Forelimb muscle (tissue), 1 donor: ENCODE results near the gene SLC6A17. TPM values are rescaled to one million over a fixed set of nuclear protein-coding genes. Genes with fewer than 3 reads are reported as not detected.

Experiments used
- DNase-seq: peaks from one replicate; pipeline ENCODE4 v3.0.0-alpha.2; 2013; ENCODE audit warnings: low read depth
- polyA plus RNA-seq: library from polyadenylated mRNA; unstranded; fragments of 120-200 nt; gene quantifications from one replicate; pipeline ENCODE4 v1.2.1, GENCODE V29; 2013; ENCODE audit not compliant: insufficient read length

Gene SLC6A17
- polyA plus RNA-seq, 1 donor = 0.25 TPM

DNA sequence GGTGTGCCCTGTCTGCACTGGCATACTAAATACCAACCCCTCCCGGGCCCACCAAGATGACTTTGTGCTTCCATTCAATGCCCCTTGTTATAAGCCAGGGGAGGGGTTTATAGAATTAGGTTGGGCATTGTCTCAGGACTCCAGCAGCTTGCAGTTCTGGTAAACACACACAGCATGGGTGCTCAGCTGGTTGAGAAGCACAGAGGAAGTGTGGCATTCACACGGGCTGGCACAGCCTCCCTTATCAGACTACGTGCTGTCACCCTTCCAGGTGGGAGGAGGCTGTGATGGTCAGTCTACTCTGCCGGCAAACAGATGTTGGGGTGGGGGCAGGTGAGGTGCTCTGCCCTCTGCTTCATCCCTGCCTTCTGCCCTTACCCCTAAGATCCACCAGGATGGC lies 15.0 kb upstream of the SLC6A17 start:
- DNase-seq = no peak

DNA sequence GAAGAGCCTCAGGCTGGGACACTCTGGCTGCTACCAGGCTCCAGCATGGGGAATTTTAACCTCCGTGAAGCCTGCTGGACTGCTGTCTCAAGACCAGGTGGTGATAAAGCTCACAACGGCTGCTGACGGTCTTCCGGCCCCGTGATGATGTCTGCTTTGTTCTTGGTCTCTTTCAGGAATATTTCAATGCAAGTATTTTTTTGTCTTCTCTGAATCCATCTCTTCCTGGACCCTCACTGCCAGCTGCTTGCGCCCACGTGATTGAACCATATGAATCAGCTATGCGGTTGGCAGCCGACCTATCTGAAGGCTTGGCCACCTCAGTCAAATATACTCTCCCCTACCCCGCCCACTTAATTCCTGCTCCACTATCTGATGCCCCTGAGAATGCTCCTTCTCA lies 14.6 kb upstream of the SLC6A17 start:
- DNase-seq = no peak

DNA sequence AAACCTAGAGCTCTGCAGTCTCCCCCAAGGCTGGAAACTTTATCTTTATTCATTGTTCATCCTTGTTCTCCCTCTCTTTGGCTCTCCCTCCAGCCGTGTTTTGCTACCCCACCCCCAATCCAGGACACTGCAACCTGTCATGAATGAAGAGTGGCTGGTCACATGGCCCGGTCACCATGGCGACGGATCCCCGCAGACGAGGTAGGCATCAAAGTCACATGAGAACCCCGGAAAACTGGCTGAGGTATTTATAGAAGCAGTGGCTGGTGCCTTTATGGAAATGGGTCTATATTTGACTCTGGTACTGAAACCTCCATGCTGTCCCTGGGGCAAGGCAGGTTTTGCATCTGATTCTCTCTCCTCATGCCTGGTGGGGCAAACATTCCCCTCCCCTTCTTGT lies 13.4 kb upstream of the SLC6A17 start:
- DNase-seq = no peak

DNA sequence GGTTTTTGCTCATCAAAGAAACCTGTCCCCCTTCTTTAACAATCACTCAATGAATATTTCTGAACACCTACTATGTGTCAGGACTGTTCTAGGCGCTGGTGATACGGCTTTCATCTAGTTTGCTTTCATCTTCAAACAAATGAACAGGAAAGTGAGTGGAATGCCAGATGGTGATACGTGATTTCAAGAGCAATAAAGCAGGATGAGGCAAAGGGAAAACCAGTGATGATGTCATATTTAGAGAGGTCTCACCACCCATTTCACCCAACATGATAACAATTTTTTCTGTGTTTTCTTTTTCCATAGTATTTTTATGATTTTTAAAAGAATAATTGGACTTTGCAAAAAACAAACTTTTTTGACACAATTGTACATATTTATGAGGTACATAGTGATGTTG lies 11.3 kb upstream of the SLC6A17 start:
- no peak for DNase-seq

DNA sequence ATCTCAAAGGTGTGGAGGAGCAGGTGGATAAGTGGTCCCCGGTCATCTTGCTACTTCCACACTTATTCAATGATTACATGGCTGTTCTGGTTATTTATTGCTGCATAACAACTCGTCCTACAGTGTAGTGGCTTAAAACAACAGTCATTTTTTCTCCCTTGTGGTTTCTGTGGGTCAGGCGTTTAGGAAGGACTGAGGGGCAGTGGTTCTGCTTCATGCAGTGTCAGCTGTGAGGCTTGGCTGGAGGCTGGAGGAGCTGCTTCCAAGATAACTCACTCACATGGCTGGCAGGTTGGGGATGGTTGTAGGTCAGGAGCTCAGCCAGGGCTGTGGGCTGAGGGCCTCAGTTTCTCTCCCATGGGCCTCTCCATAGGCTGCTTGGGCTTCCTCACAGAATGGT lies 5.9 kb upstream of the SLC6A17 start:
- no peak for DNase-seq

DNA sequence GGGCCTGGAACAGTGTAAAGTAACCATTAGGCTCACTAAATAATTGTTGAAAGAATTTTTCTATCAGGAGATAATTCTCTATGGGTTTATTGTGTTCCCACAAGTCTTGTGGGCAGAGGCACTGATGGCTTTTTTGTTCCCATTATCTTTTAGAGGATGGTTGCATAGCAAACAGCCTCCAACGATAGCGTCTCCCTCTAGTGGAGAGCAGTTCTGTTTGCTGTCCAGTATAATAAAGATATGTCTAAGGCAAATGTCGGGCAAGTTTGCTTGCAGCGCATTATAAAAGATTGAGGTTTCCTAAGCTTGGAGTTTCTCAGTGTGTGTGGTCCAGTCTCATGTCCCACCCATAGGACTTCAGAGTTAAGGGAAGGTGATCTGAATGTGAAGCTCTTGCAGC lies 1.3 kb upstream of the SLC6A17 start:
- DNase-seq = no peak

DNA sequence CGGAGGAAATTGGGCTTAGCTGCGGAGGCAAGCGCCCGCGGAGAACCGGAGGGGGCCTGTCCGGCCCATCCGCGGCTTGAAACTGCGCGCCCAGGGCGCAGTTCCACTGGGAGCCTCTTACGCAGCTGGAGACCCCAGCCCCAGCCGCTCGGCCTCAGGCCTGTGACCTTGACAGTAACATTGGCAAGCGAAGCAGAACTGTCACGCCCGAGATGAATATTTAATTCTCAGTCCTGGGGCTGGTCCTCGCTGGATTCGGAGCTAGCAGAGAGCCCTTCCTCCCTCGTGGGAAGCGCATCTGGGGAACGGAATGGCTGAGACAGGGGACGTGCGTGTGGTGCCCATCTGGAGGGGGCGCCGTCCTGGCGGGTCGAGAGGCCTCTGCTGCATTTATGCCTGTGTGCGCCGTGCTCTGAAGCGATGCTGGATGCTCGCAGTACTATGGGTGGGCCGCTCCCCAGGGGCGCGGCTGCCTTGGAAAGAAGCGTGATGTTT lies 928 bp downstream of the SLC6A17 start:
- no peak for DNase-seq

DNA sequence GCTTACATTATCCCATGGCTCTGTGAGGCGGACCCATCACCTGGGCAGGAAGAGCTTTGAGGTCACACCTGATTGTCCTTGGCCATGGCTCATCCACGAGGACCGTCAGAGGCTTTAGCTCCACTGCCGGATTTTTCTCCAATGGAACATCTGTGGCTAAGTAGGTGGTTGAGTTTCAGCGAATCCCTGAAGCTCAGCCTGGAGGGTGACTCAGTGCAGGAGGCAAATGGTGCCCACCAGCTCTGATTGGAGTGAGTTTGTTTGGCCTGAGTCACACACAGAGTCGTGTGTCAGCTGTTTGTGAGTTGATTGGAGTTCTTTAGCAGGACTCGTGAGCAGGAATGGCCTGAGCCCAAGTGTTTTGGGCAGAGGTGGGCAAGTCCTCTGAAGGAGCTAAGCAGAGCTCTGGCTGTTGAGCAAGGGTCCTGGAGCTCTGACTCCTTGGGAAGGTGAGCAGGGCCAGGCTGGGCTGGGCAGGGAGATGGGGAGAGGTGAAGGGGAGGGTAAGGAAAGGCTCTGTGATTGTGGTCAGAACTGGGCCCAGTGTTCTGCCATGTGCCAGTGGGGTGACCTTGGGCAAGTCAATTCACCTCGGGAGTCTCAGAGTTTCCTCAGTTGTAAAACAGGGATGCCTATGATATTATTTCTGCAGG lies 2.0 kb downstream of the SLC6A17 start:
- no peak for DNase-seq

DNA sequence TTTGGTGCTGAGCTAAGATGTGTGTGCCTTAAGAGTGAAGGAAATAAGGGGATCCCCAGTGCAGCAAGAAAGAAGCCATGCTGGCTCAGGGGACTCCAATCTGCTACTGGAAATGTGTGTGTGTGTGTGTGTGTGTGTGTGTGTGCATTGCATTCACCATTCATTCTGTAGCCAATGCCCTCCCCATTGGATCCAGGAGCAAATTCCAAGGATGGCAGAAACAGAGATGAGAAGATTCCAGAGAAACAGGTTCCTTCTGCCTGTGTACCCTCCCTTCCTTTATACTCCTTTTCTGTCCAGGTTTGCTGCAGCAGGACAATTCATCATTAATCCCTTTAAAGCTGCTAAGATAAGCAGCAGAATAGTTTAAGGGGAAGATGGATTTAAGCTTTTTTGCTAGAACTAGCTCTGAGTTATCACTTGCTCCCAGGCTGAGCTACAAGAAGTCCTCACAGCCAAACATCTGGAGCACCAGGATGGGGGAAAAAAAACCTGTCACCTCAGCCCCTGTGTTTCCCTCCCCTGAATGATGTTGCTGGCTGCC lies 3.2 kb downstream of the SLC6A17 start:
- DNase-seq = no peak

DNA sequence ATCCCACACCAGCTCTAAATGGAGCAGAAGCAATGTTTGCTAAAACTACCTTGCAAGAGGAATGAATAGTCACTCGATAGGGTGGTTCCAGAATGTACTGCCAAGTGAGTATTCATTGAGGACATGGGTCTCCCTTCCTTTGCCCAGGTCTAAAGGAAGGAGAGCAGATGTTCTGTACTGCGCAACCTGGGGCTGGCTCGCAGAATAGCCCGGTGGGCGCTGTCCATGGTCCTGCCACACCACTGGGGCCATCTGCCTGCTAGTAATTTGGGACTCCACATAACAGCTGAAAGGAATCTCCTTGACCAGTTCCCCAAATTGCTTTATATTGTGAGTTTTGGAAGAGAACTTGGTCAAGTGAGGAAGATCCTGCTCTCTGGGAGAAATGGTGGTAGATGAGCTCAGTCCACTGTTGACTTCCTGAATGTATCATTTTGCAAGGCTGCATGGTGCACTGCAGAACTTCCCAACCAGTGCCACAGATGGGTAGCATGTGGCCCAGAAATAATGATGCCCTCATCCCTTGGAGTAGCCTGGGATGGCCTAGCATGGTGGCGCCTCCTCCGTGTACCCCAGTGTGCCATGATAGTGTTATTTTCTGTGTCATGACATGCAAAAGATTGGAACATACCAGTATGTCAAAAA lies 5.7 kb downstream of the SLC6A17 start:
- DNase-seq = peak; percentile 17

DNA sequence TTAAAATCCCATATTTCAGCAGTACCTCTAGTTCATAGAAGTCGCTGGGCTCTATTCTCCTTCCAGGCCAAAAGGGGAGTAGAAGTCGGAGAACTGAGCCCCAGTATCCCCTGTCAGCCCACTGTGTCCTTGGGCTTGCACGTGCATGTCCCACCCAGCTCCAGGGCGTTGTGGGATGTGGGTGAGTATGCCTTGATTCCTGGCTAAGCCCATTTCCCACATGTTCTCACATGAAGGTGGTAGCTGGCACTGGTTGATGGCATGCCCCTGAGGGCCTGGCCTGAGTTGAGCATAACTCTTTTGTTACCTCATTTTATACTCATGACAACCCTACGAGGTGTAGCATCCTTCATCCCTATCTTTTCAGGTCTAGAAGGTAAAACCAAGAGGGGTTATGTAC lies 8.0 kb downstream of the SLC6A17 start:
- no peak for DNase-seq

DNA sequence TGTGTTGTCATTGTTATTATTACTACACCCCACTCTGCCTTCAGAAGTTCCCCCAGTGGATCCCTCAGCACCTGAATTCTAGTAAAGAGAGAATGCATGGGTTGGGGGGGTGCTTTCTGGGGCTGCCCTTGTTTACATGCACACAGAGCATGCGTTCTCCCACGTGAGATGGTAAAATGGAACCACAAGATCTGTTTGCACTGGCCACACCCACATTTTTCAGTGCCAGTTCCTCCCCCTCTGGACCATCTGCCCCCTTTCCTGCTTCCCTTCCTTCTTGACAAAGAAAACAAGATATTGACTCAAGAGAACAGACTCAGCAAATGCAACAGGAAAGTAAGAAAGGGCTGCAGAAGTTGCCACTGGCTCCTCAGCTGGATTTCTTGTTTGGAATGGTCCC lies 8.9 kb downstream of the SLC6A17 start:
- DNase-seq = no peak

DNA sequence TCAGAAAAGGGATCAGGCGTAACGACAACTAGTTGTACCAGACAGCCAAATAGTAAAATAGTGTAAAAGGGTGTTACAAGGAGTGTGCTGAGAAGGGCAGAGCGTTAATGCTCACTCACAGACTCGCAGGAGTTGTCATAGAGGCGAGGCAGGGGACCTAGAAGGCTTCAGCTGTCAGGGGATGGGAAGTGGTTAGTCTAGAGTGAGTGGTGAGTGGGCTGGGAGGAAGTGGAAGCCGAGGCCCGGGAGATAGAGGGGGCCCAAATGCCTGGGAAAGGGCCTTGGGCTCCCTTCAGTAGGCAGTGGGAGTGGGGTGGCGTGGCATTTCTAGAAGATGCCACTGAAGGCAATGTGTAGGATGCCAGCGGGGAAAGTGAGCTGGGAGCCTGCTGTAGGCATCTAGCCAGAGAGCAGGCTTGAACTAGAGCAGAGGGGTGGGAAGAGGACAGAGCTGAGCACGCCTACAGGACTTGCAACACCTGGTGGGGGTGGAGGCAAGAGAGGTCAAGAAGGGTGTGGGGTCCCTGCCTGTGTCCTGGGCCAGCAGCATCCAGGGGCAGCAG lies 10.3 kb downstream of the SLC6A17 start:
- DNase-seq = no peak

DNA sequence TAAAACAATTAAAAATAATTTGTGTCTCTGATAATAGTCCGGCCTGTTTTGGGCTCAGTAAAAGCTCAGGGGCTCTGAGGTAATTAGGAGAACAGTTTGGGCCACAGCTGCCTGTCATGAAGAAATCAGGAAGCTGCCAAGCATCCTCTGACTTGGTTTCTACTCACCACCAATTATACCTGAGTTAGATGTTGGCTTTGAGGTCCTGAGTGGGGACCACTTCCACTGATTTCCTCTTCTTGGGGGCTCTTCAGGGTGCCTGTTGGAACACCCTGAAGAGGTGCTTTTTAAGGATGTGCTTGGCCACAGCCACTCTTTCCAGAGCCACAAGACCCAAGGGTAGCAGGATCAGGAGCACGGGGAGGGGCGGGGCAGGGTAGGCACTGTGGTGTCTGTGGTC lies 10.9 kb downstream of the SLC6A17 start:
- DNase-seq = no peak

DNA sequence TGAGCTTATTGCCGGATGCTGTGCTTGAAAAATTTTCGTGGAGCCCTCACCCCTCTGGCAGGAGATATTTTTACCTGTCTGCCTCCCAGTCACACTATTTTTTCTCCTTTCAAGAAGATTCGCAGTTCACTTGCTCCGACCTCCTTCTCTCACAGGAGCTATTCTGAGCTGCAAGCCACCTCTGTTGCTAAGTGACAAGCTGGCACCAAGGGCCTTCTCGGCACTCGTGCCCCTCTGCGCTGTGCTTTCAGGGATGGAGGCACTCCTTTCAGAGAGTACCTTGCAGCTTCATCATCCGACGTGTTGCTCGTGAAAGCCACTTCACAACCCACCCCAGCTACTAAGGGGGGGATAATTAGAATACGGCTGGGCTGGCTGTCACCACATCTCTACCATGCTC lies 11.6 kb downstream of the SLC6A17 start:
- no peak for DNase-seq

DNA sequence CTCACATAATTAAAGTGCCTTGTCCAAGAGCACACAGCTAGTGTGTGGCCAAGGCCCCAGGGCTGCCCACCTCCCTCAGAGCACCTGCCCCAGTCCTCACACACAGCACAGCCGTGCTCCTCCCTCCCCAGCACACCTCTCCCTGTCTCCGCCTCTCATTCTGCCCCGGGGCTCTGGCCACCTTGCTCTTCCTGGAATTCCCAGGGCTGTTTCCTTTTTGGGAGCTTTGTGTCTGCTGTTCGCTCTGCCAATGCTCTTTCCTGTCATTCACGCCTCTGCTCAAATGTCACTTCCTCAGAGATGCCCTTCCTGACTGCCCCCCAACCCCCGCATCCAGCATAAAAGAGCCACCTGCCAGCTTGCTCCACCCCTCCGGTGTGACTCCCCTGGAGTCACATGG lies 13.3 kb downstream of the SLC6A17 start:
- no peak for DNase-seq

DNA sequence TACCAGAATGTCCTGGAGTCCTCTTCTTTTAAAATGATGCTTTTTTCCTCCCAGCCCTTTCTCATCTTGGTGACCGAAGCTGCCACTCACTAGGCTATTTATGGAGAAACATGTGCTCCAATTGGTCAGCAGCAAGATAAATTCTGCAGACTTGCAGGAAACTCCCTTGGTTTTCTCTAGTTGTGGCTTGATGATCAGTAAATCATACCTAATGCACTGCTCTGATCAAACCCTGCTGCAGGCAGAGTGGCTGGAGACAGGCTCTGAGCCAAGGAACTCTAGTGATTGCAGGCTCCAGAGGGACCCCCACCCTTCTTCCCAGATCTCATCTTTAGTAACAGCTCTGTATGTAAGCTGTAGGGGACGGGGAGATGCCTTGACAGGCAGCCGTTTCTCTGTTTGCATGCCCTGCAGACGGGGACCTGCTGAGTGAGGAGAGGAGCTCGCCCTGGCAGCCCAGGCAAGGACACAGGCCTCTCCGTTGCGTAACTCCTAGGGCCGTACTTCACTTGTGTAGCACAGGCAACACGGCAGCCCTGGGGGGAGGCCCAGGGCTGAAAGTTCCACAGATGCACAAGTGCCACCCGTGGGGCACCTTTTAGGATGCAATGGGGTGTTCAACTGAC lies 14.5 kb downstream of the SLC6A17 start:
- no peak for DNase-seq

DNA sequence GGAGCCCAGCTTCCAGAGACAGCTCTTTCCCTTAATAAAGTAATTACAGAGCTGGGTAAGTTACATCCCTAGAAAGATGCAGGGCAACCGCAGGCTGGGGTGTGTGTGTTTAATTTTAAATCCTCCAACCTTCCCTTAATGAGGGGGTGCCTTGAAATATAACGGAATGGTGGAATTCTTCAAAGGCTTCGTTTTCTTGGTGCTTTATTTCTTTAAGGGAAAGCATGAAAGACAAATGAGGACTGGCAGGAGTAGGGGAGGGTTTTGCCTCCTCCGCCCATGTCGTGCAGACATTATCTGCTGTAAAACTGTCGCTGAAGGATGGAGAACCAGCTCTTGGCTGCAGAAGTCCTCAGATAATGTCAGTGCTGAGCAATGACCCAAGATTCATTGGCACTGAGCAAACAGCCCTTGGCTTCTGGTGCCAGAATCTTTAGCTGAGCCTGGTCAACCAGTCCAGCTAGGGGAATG lies 15.5 kb downstream of the SLC6A17 start:
- no peak for DNase-seq

DNA sequence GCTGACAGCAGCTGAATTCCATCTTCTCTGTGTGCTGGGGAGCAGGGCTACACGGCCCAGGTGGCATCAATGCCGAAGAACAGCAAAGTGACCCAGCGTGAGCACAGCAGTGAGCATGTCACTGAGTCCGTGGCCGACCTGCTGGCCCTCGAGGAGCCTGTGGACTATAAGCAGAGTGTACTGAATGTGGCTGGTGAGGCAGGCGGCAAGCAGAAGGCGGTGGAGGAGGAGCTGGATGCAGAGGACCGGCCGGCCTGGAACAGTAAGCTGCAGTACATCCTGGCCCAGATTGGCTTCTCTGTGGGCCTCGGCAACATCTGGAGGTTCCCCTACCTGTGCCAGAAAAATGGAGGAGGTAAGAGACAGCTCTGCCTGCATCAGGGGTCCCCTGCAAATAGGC lies 16.6 kb downstream of the SLC6A17 start:
- DNase-seq = no peak

DNA sequence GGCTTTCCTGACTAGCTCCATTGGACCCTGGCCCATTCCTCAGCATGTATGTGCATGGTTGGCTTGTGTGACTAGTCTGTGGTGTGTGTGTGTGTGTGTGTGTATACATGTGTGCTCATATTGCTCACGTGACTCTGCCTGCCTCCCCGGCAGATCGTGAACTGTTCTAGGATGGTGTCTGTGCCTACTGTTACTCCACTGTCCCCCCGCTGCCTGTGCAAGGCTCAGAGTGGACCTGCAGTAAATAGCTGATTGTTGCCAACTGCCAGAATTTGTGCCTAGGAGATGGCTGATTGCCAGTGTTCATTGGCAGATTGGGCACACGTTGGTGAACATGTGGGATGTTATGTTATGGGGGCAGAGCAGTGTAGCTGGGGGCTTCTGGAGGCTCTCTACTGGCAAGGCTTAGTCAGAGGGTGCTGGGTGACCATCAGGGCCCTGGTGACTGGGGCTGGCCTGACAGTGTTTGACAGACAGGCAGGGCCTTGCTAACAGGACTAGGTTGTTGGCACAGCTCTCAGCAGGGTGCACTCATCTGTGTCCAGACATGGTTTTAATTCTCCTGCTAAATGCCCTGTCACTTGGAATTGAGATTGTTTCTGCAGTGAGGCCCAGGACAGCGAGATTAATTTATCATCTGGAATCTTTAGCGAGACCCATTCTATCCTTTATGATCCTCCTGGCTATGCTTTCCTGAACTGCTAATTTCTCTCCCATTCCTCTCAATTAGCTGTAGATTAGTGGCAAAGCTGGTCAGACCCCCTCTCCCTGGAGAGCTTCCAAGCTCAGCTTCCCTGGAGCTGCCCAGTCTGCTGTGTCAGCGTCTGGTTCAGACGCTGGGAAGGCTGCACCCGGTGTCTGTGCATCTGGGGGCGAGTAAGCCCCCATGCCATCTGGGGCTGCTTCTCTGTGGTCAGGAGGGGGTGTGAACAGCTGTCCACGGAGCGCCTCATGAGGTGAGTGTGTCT lies 20.8 kb downstream of the SLC6A17 start:
- DNase-seq = no peak

DNA sequence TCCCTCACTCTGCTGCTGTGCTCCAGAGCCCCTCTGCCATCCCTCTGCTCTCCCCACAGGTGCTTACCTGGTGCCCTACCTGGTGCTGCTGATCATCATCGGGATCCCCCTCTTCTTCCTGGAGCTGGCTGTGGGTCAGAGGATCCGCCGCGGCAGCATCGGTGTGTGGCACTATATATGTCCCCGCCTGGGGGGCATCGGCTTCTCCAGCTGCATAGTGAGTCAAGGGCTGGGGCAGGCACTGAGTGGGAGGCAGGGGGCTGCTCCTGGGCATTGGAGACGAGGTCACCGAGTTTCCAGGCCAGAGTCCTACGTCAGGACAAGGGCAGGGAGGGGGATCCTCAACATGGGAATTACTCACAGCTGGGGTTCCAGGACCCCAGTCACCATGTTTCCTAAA lies 21.7 kb downstream of the SLC6A17 start:
- no peak for DNase-seq
